ENCODE data around the gene PCDHA3.
"Not testable (repeated sequence)": the region's sequence is repeated elsewhere in the genome, so short reads cannot be mapped to it uniquely, and the experiment has no call there.

PCDHA3 gene

DNA sequence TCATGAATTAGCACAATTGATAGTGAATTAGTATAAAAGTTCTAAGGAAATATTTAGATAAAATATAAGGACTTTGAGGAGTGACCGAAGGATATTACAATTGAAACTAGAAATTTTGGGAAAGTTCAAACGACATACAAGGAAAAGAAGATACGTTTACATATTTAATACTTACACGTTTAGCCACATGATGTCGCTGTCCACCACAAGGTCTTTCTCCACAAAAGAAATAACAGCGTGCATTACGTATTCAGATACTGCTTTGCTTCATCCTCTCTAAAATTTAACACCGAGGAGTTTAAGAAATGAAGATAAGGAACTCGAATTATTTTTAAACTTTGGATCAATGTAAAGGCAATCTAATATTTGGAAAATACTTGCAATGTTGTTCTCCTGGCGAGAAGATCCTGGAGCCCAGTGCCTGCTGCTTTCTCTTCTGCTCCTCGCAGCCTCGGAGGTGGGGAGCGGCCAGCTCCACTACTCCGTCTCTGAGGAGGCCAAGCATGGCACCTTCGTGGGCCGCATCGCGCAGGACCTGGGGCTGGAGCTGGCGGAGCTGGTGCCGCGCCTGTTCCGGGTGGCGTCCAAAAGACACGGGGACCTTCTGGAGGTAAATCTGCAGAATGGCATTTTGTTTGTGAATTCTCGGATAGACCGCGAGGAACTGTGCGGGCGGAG is at the start of gene PCDHA3:
PCDHA3 (plus strand) TSS at position 242 of the 678 bp plus-strand sequence.
- no peak for DNase-seq

DNA sequence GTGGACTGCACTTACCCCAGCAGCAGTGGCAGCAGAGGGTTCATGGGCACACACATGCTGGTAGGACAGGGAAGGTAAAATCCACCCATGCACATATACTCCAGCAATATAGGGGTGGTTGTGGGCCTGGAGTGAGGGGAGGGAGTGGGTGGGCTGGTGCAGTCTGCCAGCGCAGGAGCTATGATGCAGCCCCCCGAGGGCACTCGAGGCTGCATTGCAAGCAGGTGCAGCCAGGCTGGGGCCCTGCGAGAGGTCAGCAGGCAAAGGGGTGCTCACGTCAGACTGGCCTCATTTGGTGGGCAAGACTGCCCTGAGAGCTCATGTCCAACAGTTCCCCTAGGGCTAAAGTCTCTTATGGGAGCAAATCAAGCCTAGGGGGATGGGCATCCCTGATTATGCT is 47.3 kb upstream of the PCDHA3 start:
- DNase-seq, result no peak

DNA sequence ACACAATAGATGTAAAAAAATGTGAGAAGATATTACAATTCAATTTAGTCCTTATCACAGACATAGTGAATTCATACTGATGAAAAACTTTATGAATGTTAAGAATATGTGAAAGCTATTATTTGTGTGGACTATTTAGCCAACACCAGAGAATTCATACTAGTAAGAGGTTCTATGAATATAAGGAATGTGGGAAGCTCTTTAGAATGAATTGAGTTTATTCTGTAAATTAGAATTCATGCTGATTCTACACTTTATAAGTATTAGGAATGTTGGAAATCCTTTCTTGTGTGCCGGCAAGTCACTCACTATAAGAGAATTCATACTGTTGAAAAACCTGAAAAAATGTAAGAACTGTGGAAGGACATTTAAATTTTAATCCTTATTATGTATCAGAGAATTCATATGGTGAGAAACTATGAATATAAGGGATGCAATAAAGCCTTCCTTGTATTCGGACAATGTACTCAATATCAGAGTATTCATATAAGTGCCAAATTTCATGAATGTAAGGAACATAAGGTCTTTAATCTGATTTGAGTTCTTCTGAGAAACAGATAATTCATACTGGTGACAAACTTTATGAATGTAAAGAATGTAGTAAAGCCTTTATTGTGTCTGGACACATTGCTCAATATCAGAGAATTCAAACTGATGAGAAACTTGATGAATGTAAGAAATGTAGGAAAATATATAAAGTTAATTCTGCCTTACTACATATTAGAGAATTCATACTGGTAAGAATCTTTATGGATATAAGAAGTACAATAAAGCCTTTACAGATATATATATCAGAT is 36.5 kb upstream of the PCDHA3 start:
- DNase-seq, result no peak

DNA sequence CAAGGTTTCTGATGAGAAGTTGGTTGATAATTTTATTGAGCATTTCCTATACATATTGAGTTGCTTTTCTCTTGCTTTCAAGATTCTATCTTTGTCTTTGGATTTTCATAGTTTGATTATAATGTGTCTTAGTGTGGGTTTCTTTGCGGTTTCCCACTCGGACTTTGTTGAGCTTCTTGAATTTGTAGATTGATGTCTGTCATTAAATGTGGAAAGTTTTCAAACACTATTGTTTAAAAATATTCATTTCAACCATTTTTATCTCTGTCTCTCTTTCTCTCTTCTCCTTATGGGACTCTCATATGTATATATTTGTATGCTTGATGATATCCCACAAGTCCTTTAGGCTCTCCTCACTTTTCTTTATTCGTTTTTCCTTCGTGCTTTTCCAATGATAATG is 33.4 kb upstream of the PCDHA3 start:
- DNase-seq, result no peak

DNA sequence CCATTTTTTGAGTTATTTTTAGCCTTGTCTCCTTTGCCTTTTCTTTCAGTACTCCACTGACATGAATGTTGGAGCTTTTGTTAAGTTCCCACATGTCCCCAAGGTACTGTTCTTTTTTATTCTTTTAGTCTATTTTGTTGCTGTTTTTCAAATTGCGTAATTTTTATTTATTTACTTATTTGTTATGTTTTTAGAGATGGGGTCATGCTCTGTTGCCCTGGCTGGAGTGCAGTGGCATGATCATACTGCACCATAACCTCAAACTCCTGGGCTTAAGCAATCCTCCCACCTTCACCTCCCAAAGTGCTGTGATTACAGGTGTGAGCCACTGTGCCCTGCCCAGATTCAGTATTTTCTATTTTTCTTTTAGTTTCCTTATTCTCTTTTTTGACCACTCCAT is 20.3 kb upstream of the PCDHA3 start:
- DNase-seq, result no peak

DNA sequence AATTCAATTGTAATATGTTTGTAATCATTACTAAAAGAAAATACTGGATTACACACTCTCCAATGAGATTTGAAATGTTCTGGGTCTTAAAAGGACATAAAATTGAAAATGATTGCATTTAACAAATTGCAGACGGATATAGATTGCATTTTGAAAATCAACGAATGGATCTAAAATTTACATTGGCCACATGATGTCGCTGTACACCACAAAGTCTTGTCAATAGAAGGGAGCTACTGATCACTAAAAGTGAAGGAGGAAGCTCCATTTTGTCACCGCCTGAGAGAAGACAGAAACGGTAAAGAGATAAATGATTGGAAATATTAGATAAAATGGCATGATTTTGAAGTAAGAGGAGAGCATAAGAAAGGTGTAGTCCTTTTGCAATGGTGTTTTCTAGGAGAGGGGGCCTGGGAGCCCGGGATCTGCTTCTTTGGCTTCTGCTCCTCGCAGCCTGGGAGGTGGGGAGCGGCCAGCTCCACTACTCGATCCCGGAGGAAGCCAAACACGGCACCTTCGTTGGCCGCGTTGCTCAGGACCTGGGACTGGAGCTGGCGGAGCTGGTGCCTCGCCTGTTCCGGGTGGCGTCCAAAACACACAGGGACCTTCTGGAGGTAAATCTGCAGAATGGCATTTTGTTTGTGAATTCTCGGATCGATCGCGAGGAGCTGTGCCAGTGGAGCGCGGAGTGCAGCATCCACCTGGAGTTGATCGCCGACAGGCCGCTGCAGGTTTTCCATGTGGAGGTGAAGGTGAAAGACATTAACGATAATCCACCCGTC is 14.8 kb upstream of the PCDHA3 start, which contains the start of gene PCDHA1:
PCDHA1 (plus strand) TSS at position 236 of the 782 bp plus-strand sequence.
- no peak for DNase-seq

DNA sequence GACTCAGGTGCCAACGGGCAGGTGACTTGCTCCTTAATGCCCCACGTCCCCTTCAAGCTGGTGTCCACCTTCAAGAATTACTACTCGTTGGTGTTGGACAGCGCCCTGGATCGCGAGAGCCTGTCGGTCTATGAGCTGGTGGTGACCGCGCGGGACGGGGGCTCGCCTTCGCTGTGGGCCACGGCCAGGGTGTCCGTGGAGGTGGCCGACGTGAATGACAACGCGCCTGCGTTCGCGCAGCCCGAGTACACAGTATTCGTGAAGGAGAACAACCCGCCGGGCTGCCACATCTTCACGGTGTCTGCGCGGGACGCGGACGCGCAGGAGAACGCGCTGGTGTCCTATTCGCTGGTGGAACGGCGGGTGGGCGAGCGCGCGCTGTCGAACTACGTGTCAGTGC is 13.4 kb upstream of the PCDHA3 start:
- DNase-seq, result not testable (repeated sequence)

DNA sequence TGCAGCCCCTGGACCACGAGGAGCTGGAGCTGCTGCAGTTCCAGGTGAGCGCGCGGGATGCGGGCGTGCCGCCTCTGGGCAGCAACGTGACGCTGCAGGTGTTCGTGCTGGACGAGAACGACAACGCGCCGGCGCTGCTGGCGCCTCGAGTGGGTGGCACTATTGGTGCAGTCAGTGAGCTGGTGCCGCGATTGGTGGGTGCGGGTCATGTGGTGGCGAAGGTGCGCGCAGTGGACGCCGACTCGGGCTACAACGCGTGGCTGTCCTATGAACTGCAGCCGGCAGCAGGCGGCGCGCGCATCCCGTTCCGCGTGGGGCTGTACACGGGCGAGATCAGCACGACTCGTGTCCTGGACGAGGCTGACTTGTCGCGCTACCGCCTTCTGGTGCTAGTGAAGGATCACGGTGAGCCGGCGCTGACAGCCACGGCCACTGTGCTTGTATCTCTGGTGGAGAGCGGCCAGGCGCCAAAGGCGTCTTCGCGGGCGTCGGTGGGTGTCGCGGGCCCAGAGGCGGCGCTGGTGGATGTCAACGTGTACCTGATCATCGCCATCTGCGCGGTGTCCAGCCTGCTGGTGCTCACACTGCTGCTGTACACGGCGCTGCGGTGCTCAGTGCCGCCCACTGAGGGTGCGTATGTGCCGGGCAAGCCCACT is 12.9 kb upstream of the PCDHA3 start:
- not testable (repeated sequence) for DNase-seq

DNA sequence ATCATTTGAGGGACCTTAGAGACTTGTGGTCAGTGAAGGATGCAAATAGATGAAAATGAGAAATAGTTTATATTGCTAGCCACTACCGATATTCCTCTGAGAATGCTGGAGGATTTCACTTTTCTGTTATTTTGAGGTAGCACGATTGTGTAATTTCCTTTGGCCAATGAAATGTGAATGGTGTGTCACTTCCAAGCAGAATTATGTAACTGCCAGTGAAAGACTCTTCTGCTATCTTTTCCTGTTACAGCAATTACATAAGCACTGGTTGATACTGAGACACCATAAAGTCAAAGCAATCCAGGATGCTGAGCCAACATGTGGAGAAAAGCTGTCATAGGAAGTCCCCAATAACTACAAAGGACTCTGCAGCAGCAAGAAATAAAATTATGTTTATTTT is 9.8 kb upstream of the PCDHA3 start:
- no peak for DNase-seq

DNA sequence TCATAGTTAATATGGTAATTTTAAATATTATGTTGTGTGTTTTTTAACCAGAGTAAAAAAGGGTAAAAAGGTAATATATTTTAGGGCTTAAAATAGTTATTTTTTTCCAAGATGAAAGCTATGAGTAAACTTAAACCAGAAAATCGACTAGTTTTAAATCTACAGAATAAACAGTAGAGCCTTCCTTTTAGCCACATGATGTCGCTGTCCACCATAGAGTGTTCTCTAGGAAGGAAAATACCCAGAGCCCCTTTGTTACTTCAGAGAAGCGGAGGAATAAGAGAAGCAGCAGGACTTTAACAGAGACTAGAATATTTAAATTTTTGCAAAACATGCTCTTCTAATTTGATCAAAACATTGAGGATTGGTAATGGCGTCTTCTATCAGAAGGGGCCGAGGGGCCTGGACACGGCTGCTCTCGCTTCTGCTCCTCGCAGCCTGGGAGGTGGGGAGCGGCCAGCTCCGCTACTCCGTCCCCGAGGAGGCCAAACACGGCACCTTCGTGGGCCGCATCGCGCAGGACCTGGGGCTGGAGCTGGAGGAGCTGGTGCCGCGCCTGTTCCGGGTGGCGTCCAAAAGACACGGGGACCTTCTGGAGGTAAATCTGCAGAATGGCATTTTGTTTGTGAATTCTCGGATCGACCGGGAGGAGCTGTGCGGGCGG is 6.1 kb upstream of the PCDHA3 start, which contains the start of gene PCDHA2:
PCDHA2 (plus strand) TSS at position 258 of the 664 bp plus-strand sequence.
- DNase-seq, result no peak

DNA sequence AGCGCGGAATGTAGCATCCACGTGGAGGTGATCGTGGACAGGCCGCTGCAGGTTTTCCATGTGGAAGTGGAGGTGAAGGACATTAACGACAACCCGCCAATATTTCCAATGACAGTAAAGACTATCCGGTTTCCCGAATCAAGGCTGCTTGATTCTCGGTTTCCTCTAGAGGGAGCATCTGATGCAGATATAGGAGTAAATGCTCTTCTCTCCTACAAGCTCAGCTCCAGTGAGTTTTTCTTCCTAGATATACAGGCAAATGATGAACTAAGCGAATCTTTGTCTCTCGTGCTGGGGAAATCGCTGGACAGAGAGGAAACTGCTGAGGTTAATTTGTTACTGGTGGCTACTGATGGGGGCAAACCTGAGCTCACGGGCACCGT is 5.6 kb upstream of the PCDHA3 start:
- DNase-seq, result no peak

DNA sequence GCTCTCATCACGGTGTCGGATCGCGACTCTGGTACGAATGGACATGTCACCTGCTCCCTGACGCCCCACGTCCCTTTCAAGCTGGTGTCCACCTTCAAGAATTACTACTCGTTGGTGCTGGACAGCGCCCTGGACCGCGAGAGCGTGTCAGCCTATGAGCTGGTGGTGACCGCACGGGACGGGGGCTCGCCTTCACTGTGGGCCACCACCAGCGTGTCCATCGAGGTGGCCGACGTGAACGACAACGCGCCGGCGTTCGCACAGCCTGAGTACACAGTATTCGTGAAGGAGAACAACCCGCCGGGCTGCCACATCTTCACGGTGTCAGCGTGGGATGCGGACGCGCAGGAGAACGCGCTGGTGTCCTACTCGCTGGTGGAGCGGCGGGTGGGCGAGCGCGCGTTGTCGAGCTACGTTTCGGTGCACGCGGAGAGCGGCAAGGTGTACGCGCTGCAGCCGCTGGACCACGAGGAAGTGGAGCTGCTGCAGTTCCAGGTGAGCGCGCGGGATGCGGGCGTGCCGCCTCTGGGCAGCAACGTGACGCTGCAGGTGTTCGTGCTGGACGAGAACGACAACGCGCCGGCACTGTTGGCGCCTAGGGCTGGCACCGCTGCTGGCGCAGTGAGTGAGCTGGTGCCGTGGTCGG is 4.7 kb upstream of the PCDHA3 start:
- DNase-seq, result not testable (repeated sequence)

DNA sequence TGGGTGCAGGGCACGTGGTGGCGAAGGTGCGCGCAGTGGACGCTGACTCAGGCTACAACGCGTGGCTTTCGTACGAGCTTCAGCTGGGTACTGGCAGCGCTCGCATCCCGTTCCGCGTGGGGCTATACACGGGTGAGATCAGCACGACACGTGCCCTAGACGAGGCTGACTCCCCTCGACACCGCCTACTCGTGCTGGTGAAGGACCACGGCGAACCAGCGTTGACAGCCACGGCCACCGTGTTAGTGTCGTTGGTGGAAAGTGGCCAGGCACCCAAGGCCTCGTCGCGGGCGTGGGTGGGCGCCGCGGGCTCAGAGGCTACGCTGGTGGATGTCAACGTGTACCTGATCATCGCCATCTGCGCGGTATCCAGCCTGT is 4.2 kb upstream of the PCDHA3 start:
- no peak for DNase-seq

DNA sequence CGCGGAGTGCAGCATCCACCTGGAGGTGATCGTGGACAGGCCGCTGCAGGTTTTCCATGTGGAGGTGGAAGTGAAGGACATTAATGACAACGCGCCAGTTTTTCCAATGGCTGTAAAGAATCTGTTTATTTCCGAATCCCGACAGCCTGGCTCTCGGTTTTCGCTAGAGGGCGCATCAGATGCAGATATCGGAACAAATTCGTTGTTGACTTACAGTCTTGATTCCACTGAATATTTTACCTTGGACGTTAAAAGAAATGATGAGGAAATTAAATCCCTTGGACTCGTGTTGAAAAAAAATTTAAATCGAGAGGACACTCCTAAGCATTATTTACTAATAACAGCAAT is 611 bp downstream of the PCDHA3 start:
- DNase-seq, result no peak

DNA sequence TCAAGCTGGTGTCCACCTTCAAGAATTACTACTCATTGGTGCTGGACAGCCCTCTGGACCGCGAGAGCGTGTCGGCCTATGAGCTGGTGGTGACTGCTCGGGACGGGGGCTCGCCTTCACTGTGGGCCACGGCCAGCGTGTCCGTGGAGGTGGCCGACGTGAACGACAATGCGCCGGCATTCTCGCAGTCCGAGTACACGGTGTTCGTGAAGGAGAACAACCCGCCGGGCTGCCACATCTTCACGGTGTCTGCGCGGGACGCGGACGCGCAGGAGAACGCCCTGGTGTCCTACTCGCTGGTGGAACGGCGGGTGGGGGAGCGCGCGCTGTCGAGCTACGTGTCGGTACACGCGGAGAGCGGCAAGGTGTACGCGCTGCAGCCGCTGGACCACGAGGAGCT is 1.5 kb downstream of the PCDHA3 start:
- DNase-seq, result not testable (repeated sequence)

DNA sequence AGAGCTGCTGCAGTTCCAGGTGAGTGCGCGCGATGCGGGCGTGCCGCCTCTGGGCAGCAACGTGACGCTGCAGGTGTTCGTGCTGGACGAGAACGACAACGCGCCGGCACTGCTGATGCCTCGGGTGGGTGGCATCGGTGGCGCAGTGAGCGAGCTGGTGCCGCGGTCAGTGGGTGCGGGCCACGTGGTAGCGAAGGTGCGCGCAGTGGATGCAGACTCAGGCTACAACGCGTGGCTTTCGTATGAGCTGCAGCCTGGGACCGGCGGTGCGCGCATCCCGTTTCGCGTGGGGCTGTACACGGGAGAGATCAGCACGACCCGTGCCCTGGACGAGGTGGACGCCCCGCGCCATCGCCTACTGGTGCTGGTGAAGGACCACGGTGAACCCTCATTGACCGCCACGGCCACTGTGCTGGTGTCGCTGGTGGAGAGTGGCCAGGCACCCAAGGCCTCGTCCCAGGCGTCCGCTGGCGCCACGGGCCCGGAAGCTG is 2.0 kb downstream of the PCDHA3 start:
- DNase-seq, result no peak

DNA sequence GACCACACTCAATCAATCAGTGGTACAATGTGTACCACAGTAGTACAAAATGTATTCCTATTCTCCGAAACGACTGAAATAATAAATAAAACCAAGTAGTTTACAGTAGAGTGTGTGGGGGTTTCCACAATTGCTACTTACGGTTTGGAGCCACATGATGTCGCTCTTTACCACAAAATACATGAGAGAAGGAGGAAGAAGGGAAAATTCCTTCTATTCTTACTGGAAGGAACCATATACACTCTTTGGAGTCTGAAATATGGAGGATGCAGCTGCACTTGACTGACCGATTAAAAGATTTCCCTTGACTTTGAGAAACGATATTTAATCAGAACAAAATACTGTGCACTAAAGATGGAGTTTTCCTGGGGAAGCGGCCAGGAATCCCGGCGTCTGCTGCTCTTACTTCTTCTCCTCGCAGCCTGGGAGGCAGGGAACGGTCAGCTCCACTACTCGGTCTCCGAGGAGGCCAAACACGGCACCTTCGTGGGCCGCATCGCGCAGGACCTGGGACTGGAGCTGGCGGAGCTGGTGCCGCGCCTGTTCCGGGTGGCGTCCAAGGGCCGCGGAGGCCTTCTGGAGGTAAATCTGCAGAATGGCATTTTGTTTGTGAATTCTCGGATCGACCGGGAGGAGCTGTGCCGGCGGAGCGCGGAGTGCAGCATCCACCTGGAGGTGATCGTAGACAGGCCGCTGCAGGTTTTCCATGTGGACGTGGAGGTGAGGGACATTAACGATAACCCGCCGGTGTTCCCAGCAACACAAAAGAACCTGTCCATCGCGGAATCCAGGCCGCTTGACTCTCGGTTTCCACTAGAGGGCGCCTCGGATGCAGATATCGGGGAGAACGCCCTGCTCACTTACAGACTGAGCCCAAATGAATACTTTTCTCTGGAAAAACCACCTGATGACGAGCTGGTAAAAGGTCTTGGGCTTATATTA is 6.2 kb downstream of the PCDHA3 start, which contains the start of gene PCDHA4:
PCDHA4 (plus strand) TSS at position 235 of the 942 bp plus-strand sequence.
- no peak for DNase-seq

DNA sequence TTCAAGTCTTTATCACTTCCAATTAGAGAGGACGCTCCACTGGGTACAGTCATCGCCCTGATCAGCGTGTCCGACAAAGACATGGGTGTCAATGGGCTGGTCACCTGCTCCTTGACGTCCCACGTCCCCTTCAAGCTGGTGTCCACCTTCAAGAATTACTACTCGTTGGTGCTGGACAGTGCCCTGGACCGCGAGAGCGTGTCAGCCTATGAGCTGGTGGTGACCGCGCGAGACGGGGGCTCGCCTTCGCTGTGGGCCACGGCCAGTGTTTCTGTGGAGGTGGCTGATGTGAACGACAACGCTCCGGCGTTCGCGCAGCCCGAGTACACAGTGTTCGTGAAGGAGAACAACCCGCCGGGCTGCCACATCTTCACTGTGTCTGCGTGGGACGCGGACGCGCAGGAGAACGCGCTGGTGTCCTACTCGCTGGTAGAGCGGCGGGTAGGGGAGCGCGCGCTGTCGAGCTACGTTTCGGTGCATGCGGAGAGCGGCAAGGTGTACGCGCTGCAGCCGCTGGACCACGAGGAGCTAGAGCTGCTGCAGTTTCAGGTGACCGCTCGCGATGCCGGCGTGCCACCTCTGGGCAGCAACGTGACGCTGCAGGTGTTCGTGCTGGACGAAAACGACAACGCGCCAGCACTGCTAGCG is 7.5 kb downstream of the PCDHA3 start:
- not testable (repeated sequence) for DNase-seq

DNA sequence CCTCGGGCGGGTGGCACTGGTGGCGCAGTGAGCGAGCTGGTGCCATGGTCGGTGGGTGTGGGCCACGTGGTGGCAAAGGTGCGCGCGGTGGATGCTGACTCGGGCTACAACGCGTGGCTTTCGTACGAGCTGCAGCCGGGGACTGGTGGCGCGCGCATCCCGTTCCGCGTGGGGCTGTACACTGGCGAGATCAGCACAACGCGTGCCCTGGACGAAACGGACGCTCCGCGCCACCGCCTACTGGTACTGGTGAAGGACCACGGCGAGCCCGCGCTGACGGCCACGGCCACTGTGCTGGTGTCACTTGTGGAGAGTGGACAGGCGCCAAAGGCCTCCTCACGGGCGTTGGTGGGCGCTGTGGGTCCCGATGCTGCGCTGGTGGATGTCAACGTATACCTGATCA is 8.0 kb downstream of the PCDHA3 start:
- DNase-seq, result no peak

Measured in CD4-positive, alpha-beta T cell treated with Interferon gamma for 1 hour (primary cell).